ENCODE data around the gene ZDHHC14. TPM values are rescaled to one million over a fixed set of nuclear protein-coding genes. Genes with fewer than 3 reads are reported as not detected.
A peak's percentile ranks its signal among the peaks of the same experiment; 100 is the strongest.

Gene ZDHHC14
- total and polyA plus RNA-seq, 2 of the 8 experiments (the other 6 are each of a cell fraction or from before 2014, with no cell fraction given), result 2.9 to 5.3 TPM

DNA sequence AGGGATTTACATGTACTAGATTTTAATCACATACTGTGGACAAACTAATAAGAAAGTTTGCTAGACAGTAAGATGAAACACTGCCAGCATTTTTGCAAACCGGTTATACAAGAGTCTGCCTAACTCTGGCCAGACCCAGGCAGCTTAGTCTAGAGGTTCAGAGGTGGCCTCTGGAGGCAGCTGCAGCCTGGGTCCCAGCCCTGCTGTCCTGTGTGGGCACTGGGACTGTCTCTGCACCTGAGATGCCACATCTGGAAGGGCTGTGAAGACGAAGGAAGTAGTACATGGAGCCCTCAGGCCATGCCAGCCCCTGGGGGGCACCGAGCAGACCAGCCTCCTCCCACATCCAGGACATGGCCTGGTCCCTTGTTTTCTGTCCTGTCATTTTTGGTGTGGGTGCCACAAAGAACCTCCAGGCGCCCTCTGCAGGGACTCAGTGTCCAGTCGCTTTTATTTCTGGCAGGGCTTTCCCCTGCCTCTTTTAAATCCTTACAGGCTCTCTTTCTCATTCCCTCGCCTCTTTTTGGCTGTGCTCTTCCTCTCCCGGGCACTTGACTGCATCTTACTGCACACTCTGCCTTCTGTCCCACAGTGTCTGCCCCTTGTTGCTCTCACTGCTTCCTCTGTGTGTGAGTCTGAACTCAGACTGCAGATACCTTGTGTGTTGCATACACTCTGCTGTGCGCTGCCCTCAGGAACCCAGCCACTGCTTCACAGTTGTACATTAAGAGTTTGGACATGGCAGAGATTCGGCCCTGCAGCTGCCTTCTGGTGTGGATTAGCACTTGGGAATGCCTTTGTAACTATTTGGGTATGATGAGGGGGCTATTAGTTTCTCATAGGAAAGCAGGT is 216.7 kb downstream of the ZDHHC14 start:
- Histone ChIP-seq H3K9me3 (ENCODE audit: insufficient read depth in 2 of 2, low read depth in 1 of 2, low read length in 1 of 2) (no peaks in the 10 kb centered on the region), H3K4ac (replicated peaks; ENCODE audit: insufficient read length, low read depth, low read length) (peak overlapping the region; percentile 12), H3K79me2 (ENCODE audit: control insufficient read depth in 1 of 2, insufficient read depth in 2 of 2, low read length in 2 of 2) (no peaks in the 10 kb centered on the region), H2AFZ (ENCODE audit: low read length) (peak overlapping the region; percentile 81; the same call in 1 of the 2 replicates), H2BK15ac (ENCODE audit: low read length) (peak overlapping the region; percentile 94), H4K20me1 (replicated peaks in 1 of 2; ENCODE audit: control insufficient read depth in 1 of 2, insufficient read depth in 2 of 2, low read length in 2 of 2) (no peaks in the 10 kb centered on the region), H3K14ac (ENCODE audit: insufficient read length) (no peak overlapping the region), H3K4me3 (ENCODE audit: extremely low read depth in 1 of 4, insufficient read depth in 2 of 4, low read depth in 3 of 4, low read length in 4 of 4) (no peak overlapping the region), H3K23me2 (ENCODE audit: low read depth, low read length) (no peaks in the 10 kb centered on the region), H2AK5ac (ENCODE audit: low read depth, low read length) (no peak overlapping the region), H2BK20ac (ENCODE audit: low read length) (peak overlapping the region; percentile 98; the same call in 1 of the 2 replicates), H3K27ac (ENCODE audit: low read depth, low read length) (no peak overlapping the region), H2BK120ac (replicated peaks; ENCODE audit: low read depth, low read length) (no peak overlapping the region), H2BK12ac (ENCODE audit: low read depth, low read length) (peak overlapping the region; percentile 97; the same call in 1 of the 2 replicates), H3K79me1 (ENCODE audit: low read depth, low read length) (no peaks in the 10 kb centered on the region), H3K4me1 (replicated peaks in 1 of 4; ENCODE audit: control insufficient read depth in 3 of 4, insufficient read depth in 4 of 4, low read length in 3 of 4) (peaks cover 0 to 2% (median 0%) of the 10 kb centered on the region in 4 experiments; a peak in 1 of 7 replicates), H4K5ac (ENCODE audit: insufficient read length, low read depth, low read length) (no peak overlapping the region), H3K27me3 (replicated peaks in 1 of 4; ENCODE audit: control insufficient read depth in 3 of 4, extremely low read depth in 1 of 4, insufficient read depth in 3 of 4, low read length in 3 of 4) (no peaks in the 10 kb centered on the region), H3K23ac (ENCODE audit: insufficient read length) (no peak overlapping the region), H3K56ac (replicated peaks; ENCODE audit: insufficient read length, low read depth, low read length) (no peak overlapping the region), H4K8ac (ENCODE audit: extremely low read depth, insufficient read depth, low read length) (peak overlapping the region; percentile 46; the same call in 1 of the 2 replicates), H3K9ac (replicated peaks in 1 of 4; ENCODE audit: extremely low read depth in 1 of 4, low read depth in 3 of 4, low read length in 3 of 4) (no peak overlapping the region), H2BK5ac (ENCODE audit: low read depth, low read length) (peak overlapping the region; percentile 77; the same call in 1 of the 2 replicates), H3K4me2 (ENCODE audit: insufficient read depth in 1 of 2, low read depth in 2 of 2, low read length in 2 of 2) (no peak overlapping the region), H3K18ac (ENCODE audit: extremely low read depth, low read length) (peak overlapping the region; percentile 88), H4K91ac (replicated peaks; ENCODE audit: insufficient read length, low read length) (peak overlapping the region; percentile 84), H3K36me3 (ENCODE audit: control insufficient read depth in 2 of 4, insufficient read depth in 4 of 4, low read length in 3 of 4) (no peaks in the 10 kb centered on the region)
- peak in 1 of 2 experiments; percentile 71 for DNase-seq (ENCODE audit: low read depth in 1 of 2, low spot score in 2 of 2)
- ChIA-PET CTCF (ENCODE audit: partially characterized antibody) (interaction anchor here (0.6 to 5.3 kb wide), 27 partner anchors 10 to 283 kb away, joined by 3 to 34 read pairs (median 4); partner anchors contain the start of gene TMEM242), POLR2A (ENCODE audit: partially characterized antibody) (interaction anchor here (1.5 kb wide), 1 partner anchor 11 kb away, joined by 6 read pairs; no protein-coding TSS in a partner anchor)
- 62% methylated on average over 9 of the region's 9 CpGs; no CpG with 5 or more reads in 1 of the 2 experiments for WGBS, 2 experiments (ENCODE audit: extremely low coverage in 1 of 2, insufficient coverage in 1 of 2, insufficient read length in 1 of 2, insufficient replicate concordance in 2 of 2, low coverage in 1 of 2, low lambda C conversion rate in 2 of 2, missing lambda C conversion rate in 1 of 2)
- FAIRE-seq, result no peak
- no peak for TF ChIP-seq SUZ12 (IDR thresholded peaks at IDR 0.05; ENCODE audit: low read length)
- no peak for TF ChIP-seq FOSL1 (IDR thresholded peaks at IDR 0.05; ENCODE audit: insufficient read depth, low read depth, low read length)
- no peak for TF ChIP-seq HDAC2 (IDR thresholded peaks at IDR 0.05; ENCODE audit: borderline replicate concordance in 1 of 2, low read depth in 2 of 2, low read length in 2 of 2)
- no peak for TF ChIP-seq SP2 (IDR thresholded peaks at IDR 0.05; ENCODE audit: low read length)
- TF ChIP-seq KDM4A (IDR thresholded peaks at IDR 0.05; ENCODE audit: low read depth, low read length, severe bottlenecking), result no peak
- TF ChIP-seq RAD21 (IDR thresholded peaks at IDR 0.05 in 1 of 2, conservative IDR thresholded peaks at IDR 0.05 in 1 of 2; ENCODE audit: low read depth in 2 of 2, low read length in 2 of 2), result peak; percentile 68 to 80
- no peak for TF ChIP-seq SIN3A (conservative IDR thresholded peaks at IDR 0.05 in 1 of 2, IDR thresholded peaks at IDR 0.05 in 1 of 2; ENCODE audit: low read depth in 1 of 2, low read length in 2 of 2)
- TF ChIP-seq NRF1 (IDR thresholded peaks at IDR 0.05; ENCODE audit: low read depth, low read length), result no peak
- TF ChIP-seq KDM1A (IDR thresholded peaks at IDR 0.05; ENCODE audit: borderline replicate concordance, low read length), result no peak
